ENCODE measurements around the gene IRF4.

- TF ChIP-seq YY1 (IDR thresholded peaks at IDR 0.05; ENCODE audit: insufficient read depth, insufficient read length) (no peak), SUZ12 (IDR thresholded peaks at IDR 0.05; ENCODE audit: extremely low read depth, insufficient read depth, insufficient read length) (no peak)
Measured at GRCh38 chr6:382883-383810, 8.4 kb upstream of the IRF4 start.
